Epithelial cell of proximal tubule (primary cell): ENCODE measurements around the gene POM121L2. TPM values are rescaled to one million over a fixed set of nuclear protein-coding genes. Genes with fewer than 3 reads are reported as not detected.
"Not testable (repeated sequence)": the region's sequence is repeated elsewhere in the genome, so short reads cannot be mapped to it uniquely, and the experiment has no call there.

Experiments used
- DNase-seq: peaks from one replicate; pipeline ENCODE4 v3.0.0-alpha.2; 2011; ENCODE audit warnings: low read depth
- H3K4me3 ChIP-seq: 2 replicates; pipeline ENCODE4 v1.5.1; 2011; ENCODE audit warnings: low read depth, mild to moderate bottlenecking, low read length
- total RNA-seq: library from RNA; depleted of rRNA; stranded (reverse); fragments of >200 nt; gene quantifications from 2 replicates; pipeline ENCODE4 v1.2.3, GENCODE V29; 2015
- TF ChIP-seq, protein P1 (sequence below): conservative IDR thresholded peaks from 2 replicates; pipeline ENCODE4 v1.5.1; 2012; ENCODE audit warnings: low read depth, mild to moderate bottlenecking, low read length

Gene POM121L2
- total RNA-seq, 1 donor from 2014 or later: not detected

- DNase-seq: no peak
- TF ChIP-seq, protein P1, sequence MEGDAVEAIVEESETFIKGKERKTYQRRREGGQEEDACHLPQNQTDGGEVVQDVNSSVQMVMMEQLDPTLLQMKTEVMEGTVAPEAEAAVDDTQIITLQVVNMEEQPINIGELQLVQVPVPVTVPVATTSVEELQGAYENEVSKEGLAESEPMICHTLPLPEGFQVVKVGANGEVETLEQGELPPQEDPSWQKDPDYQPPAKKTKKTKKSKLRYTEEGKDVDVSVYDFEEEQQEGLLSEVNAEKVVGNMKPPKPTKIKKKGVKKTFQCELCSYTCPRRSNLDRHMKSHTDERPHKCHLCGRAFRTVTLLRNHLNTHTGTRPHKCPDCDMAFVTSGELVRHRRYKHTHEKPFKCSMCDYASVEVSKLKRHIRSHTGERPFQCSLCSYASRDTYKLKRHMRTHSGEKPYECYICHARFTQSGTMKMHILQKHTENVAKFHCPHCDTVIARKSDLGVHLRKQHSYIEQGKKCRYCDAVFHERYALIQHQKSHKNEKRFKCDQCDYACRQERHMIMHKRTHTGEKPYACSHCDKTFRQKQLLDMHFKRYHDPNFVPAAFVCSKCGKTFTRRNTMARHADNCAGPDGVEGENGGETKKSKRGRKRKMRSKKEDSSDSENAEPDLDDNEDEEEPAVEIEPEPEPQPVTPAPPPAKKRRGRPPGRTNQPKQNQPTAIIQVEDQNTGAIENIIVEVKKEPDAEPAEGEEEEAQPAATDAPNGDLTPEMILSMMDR: no peak
- H3K4me3 ChIP-seq: no peak overlapping the region
Measured at GRCh38 chr6:27275025-27275956, 36.8 kb downstream of the POM121L2 start.

GRCh38 chr6:27273783-27274182, 38.3 kb downstream of the POM121L2 start:
- DNase-seq: no peak
- TF ChIP-seq, protein P1: no peak
- H3K4me3 ChIP-seq: no peak overlapping the region

- TF ChIP-seq, protein P1: no peak
- no peak overlapping the region for H3K4me3 ChIP-seq
- no peak for DNase-seq
Measured at GRCh38 chr6:27268803-27269202, 43.3 kb downstream of the POM121L2 start.

DNA sequence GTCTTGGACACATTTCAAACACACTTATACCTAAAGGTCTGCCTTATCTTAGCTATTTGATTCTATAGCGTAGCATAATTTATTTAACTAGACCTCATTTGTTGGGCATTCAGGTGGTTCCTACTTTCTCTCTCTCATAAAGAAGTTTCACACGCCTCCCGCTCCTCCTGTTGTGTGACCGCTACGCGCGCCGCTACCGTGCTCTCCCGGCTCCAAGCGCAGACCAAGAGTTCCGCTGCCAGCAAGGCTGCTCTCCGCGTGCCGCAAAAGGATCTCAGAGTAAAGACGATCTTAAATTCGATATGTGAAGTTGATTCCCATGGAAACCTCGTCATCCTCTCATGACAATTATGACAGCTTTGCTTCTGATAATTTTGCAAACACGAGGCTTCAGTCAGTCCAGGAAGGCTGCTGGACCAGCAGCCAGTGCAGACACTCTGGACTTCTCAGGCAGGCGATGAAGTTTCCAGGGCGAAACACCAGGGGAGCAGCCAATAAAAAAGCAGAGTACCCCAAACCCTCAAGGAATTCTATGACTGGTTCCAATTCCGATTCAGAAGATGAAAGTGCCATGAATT, 44.1 kb downstream of the POM121L2 start:
- TF ChIP-seq, protein P1: no peak
- no peak overlapping the region for H3K4me3 ChIP-seq
- DNase-seq: no peak

- DNase-seq, H3K4me3 ChIP-seq: not testable (repeated sequence)
Measured at GRCh38 chr6:27267003-27267402, 45.1 kb downstream of the POM121L2 start.

DNA sequence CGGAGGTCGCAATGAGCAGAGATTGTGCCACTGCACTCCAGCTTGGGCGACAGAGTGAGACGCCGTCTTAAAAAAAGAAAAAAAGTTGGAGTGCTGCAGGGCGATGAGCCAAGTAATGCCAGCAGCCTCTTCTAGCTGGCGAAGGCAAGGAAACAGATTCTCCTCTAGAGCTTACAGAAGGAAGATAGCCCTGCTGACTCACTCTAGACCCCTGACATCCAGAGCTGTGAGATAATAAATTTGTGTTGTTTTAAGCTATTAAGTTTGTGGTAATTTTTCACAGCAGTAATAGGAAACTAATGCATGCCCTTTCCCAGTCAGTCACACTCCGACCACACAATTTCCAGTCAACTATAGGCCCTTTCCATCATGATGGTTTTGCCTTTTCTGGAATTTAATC, 48.2 kb downstream of the POM121L2 start:
- DNase-seq: no peak
- H3K4me3 ChIP-seq: no peak overlapping the region
- TF ChIP-seq, protein P1: no peak

DNA sequence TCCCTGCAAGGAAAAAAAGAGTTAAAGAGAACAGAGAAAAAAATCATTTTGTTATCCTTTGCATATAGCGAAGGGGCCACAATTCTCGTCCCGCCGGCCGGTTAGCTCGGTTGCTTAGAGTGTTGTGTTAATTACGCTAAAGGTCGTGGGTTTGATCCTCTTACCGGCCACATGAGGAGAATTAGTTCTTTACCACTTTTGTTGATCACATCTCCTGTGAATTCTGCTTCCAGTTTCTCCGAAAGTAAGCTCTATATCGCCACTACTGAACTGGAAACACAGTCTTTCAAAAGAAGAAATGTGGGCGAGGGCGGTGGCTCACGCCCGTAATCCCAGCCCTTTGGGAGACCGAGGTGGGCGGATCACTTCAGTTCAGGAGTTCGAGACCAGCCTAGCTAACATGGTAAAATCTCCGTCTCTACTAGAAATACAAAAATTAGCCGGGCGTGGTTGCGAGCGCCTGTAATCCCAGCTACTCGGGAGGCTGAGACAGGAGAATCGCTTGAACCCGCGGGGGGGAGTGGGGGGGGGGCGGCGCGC, 51.2 kb downstream of the POM121L2 start:
- no peak for DNase-seq
- H3K4me3 ChIP-seq: no peak overlapping the region
- TF ChIP-seq, protein P1: no peak
